Activated effector memory CD4-positive, alpha-beta T cell treated with anti-CD3 and anti-CD28 coated beads, Interleukin-2, amount 50 U/mL, for 16 hours (primary cell): Measurements from ENCODE around the gene ZNF19.

Experiments used
- DNase-seq: peaks from one replicate; pipeline ENCODE4 v3.0.0-alpha.2; 2020

The ZNF19 gene

DNA sequence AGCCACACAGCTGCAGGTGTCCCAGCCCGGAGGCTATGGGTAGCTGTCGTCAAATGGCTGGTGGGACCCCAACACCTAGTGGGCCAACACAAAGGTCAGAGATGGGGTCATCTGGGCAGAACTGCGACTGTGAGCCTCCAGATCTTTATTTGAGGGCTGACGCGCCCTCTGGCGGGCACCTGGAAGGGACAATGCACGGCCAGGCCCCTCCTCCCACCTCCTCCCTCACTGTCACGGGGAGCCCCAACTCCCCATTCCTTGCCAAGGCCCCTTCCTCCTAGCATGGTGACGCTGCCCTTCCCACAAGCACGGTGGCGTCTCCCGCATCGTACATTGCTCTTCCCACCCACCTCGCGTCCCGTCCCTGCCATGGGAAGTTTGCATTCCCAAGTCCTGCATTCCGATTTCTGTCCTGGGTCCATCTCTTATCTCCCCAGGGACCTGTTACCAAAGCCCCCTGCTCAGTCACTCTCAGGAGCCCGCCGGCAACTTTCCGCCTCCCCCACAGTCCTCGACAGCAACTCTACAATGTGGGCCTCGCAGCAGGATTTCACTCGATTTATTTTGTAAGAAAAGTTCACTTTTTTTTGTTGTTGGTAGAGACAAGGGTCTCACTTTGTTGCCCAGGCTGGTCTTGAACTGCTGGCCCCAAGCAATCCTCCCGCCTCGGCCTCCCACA lies 48.3 kb downstream of the ZNF19 start:
- no peak for DNase-seq

DNA sequence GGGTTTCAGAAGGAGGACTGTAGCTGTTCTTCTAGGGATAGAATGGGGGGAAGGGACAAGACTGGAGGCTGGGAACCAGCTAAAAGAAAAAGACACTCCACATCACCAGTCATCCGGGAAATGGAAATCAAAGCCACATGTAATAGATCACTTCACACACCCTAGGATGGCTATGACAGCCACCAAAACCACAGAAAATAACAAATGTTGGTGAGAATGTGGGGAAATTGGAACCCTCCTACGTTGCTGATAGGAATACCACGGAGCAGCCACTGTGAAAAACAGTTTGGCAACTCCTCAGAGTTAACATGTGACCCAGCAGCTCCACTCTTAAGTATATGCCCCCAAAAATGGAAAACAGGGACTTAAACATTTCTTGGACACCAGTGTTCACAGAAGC lies 49.6 kb downstream of the ZNF19 start:
- DNase-seq: no peak

DNA sequence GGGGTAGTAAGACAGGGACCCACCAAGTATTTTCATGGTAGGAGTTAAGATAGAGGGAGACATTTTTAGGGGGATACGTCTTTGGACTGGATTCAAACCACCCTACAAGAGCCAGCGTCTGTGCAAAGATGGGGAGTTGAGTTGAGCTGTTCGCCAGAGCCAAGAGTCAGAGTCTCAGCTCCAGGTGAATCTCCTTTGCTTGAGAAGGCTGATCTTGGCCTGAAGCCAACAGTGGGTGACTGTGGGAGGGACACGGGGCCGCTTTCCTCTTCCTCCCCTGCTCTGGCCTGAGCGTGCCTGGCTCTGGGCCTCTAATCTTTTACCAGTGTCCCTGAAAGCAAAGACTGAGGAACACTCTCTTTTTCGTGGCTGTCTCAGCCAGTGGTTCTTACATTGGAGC lies 52.7 kb downstream of the ZNF19 start:
- DNase-seq: no peak

DNA sequence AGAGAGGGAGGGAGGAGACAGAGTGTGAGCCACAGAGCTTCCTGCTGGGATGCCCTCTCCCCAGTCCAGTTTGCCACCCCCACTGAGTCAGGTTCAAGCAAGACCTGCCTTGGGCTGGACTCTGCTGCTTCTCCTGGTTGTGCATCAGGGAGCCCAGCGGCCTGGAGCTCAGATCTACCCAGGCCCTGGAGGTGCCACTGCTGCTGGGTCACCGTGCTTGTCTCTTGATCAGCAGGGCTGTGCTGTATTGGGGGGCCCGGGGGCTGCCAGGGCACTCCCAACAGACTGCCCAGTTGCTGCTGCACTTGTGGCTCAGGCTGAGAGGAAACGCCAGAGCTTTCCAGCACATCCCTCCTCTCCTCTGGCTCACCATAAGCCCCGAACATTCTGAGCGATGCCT lies 56.2 kb downstream of the ZNF19 start:
- DNase-seq: peak; percentile 54

DNA sequence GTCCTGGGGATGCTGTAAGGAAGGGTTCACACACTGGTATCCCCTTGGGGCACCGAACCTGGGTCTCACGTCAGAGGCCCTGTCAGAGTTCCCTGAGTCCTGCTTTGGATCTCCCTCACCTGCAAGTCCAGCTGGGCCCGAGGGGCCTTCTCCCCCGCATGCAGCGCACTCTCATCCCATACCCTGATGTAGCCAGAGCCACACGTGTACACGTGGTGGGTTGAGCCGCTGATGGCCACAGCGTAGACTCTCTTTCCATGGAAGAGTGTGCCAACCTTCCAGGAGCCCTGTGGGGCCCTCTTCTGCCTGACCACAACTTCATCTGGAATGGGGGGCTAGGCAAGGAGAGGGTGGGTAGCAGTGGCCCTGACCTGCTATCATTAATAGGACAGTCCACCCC lies 57.1 kb downstream of the ZNF19 start:
- peak; percentile 47 for DNase-seq

DNA sequence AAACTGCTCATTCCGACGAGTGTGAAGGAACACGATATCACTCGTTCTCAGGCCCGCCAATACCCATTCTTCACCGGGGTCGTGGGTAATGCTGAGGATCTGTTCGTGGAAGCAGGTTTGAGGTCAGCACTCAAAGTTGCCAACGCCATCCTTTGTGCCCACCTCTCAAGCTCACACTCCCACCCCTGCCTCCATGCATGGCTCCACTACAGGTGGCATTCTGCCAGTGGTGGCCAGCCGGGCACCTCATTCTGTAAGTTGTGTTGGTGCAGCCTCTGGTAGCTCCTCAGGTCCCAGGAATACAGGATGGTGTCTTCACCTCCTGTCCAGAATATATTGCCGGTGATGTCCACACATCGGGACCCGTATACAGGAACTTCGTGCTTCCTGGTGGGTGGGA lies 57.9 kb downstream of the ZNF19 start:
- DNase-seq: no peak

DNA sequence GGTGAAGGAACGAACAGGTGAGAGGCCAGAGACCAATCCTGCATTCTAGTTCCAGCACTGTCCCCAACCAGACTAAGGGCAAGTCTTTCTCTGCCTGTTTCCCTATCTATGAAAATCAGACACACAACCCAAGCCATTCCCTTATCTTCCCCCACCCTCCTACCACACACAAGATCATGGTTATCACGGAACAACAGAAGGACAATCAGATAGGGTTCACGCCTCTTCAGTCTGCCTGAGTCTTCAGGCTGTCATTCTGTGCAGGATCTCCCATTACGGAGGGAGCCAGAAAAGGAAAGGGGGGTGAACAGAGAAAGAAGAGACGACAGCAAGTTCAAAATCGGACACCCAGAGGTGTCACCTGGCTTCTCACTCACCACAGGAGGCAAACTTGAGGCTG lies 58.4 kb downstream of the ZNF19 start:
- DNase-seq: peak; percentile 14

DNA sequence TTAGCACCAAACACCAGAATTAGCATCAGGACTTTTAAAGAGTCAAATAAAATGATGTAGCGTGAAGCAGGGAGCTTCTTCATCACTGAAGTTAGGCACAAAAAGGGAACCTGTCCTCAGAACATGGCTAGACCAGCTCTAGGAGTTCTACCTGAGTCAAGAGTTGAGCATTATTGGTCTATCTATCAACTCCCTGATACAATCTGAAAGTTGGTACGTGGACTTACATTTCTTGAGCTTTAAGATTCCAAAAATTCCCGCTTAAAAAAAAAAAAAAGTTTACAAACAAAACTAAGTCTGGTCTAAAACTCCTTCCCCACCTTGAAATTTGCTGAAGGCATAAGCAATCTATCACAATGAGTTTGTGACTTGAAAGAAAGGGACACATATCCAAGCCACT lies 59.5 kb downstream of the ZNF19 start:
- DNase-seq: no peak

DNA sequence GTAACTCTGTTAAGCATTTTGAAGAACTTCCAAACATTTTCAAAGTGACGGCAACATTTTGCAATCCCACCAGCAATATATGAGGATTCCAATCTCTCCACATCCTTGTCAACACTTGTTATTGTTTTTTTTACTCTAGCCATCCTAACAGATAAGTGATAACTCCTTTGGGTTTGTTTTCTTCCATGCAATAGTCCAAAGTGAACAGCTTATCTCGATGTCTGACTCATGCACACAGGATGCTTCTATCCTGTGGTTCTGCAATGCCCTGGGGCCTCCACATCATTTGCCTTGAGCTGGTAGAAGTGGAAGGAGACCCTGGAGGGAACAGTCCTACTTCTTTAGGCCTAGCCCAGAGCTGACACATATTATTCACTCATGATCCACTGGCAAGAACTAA lies 60.2 kb downstream of the ZNF19 start:
- DNase-seq: no peak

DNA sequence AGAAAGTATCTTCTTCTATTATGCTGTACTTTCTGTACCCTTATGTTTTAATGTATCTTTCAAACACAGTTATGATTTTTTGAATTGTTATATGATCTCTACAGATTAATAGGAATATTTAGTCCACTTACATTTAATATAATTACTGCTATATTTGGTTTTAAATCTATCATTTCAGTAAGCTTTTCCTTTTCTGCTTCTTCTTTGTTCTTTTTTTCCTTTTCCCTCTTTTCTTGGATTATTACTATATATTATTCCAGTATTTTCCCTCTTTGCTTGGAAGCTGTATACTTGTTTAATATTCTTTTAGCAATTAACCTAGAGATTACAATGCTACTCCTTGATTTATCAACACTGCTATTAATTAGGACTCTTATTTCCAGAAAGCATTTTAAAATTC lies 60.7 kb downstream of the ZNF19 start:
- no peak for DNase-seq

DNA sequence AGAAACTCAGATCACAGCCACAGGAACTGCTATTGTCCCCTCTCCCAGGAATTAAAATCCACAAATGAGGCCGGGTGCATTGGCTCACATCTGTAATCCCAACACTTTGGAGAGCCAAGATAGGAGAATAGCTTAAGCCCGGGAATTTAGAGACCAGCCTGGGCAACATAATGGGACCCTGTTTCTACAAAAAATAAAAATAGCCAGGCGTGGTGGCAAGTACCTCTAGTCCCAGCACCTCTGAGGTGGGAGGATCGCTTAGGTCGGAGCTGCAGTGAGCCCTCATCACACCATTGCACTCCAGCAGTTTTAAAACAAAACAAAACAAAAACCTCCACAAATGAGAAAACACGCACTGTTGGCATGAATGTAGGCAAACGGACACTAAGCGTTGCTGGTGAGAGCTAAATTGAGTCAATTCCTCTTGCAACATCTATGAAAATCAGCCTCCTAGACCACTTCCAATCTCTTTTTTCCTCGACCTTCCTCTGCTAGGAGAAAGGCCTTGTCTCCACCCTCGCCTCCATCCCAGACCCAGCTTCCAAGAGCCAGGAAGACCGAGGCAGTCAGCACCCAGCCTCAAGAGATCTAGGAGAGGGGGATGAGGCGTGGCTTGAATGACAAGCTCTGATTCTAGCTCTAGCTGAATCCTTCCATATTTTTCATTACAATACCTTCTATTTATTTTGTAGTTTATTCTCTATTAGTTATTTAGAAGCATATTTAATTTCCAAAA lies 62.1 kb downstream of the ZNF19 start:
- DNase-seq: peak; percentile 10

DNA sequence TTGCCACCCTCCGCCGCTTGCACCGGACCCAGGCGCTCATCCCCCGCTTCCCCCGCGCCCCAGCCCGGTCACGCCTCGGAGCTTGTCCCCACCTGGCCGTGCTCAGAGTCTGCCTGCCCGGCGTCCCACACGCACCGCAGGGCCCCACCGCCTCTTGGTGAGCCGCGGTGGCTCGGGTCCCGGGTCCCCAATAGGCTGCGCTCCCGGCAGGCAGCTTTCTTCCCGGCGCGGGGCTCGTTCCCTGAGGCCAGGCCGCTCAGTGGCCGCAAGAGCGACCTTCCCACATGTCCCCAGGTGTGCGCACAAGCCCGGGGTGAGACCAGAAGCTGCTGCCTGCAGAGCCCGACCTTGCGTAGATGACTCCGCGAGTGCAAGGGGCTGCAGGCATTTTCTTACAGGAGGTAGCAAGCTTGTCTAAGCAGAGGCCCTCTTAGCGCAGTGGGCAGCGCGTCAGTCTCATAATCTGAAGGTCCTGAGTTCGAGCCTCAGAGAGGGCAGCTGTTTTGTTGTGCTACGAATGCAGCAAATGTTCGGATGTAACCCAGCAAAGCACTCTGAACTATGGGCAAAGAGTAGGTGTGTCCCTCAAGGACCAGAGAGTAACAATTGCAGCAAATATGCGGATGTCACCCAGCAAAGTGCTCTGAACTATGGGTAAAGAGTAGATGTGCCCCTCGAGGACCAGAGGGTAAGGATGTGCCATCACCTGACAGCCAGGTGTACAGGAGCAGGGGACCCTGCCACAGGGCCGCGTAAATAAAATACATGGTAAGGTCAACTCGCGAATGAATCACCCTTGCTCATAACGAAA lies 62.9 kb downstream of the ZNF19 start:
- peak; percentile 37 for DNase-seq

DNA sequence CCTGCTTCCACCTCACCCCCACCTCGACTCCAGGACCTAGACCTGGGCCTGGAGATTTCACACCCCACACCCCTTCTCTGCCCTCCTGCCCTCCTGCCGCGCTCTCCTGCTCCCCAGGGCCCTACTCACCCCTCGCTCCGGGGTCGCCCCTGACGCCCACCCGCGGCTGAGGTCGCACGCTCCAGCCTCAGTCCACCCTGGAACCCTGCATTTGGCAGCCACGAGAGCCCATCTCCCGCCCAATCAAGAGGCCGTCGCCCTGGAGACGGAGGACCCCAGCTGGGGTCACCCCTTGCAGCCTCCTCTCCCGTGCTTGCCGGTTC lies 63.4 kb downstream of the ZNF19 start:
- no peak for DNase-seq

DNA sequence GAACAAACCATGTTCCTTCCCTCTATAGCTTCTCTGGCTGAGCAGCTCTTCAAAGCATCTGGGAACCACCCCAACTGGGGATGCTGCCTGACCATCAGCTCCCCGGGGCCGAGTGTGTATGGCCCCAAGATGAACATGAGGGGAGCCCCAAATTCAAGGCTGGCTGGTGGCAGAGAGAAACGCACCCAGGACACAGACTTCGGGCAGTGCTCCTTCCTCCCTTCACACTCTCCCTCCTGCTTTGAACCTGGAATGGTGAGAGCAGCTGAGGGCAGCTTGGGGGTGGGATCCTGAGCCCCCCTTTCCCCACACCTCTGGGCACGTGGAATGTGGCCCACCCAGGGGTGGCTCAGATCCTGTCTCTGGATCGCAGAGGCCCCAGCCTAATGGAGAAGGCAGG lies 64.5 kb downstream of the ZNF19 start:
- DNase-seq: peak; percentile 30

DNA sequence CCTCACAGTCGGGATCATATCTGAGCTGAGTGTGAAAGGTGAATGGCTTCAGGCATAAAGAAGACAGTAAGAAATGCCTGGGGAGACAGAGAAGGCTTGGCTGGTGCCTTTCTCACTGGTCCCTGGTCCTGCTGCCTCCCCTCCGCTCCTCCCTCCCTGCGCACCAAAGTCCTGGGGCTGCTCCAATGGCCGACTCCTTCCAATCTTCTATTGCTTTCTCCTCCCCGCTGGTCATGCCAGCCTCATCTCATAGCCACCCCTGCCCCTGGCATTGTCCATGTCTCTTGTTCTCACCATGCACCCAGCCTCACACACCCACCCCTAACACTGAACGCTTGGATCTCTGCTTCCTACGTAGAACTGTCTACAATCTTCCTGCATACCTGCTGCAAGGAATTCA lies 65.3 kb downstream of the ZNF19 start:
- peak; percentile 21 for DNase-seq
